ENCODE results near the gene RDH16.
"Not testable (repeated sequence)": the region's sequence is repeated elsewhere in the genome, so short reads cannot be mapped to it uniquely, and the experiment has no call there.

The RDH16 gene

DNA sequence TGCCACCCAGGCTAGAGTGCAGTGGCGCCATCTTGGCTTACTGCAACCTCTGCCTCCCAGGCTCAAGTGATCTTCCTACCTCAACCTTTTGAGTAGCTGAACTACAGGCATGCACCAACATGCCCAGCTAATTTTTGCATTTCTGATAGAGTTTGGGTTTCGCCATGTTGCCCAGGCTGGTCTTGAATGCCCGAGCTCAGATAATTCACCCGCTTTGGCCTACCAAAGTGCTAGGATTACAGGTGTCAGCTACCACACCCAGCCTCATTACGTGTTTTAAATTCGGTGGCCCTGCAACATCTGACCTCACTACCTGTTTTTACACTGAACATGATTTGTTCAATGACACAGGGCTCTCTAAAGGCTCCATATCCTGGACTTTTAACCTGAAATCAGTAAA is 22.9 kb upstream of the RDH16 start:
- H3K4me3 ChIP-seq (ENCODE audit: low read length) = no peak overlapping the region
- peak; percentile 46 for DNase-seq (ENCODE audit: low read depth)
- no peak for TF ChIP-seq CTCF (IDR thresholded peaks at IDR 0.05; ENCODE audit: insufficient read depth, low read depth, low read length, missing control alignments)

- H3K4me3 ChIP-seq (ENCODE audit: low read length) = no peak overlapping the region
- DNase-seq (ENCODE audit: low read depth) = peak; percentile 36
- no peak for TF ChIP-seq CTCF (IDR thresholded peaks at IDR 0.05; ENCODE audit: insufficient read depth, low read depth, low read length, missing control alignments)
Observed at GRCh38 chr12:56979628-56980027, 22.2 kb upstream of the RDH16 start.

DNA sequence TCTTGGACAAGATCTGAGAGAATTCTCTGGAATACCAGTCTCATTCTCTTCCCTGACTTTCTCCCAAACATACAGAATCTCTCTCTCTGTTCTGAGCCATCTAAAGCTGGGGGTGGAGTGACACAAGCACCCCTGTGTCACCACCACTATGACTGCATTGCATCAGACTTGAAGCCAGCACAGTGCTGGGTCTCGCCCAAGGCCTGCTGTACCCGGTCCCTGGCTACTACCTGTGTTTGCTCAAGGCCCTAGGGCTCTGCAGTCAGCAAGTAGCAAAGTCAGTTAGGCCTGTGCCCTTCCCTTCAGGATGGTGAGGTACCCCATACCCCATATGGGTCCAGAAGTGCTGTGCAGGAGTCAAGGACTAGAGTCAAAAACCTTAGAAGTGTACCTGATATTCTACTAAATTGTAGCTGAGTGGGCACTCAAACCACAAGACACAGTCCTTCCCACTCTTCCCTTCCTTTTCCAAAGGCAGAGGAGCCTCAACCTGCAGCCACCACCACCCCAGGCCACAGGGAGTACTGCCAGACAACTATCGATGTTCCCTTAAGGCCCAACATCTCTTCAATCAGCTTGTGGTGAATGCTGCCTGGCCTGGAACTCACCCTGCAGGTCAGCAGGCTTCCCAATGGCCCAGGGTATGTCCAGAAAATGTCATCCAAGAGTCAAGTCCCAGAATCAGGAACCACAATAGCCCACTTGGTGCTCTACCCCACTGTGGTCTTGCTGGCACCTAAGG is 21.2 kb upstream of the RDH16 start:
- TF ChIP-seq CTCF (IDR thresholded peaks at IDR 0.05; ENCODE audit: insufficient read depth, low read depth, low read length, missing control alignments) = no peak
- no peak overlapping the region for H3K4me3 ChIP-seq (ENCODE audit: low read length)
- no peak for DNase-seq (ENCODE audit: low read depth)

DNA sequence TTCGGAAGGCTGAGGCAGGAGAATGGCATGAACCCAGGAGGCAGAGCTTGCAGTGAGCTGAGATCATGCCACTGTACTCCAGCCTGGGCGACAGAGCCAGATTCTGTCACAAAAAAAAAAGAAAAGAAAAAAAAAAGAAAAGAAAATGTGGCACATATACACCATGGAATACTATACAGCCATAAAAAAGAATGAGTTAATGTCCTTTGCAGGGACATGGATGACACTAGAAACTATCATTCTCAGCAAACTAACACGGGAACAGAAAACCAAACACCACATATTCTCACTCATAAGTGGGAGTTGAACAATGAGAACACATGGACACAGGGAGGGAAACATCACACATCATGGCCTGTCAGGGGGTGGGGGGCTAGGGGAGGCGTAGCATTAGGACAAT is 20.0 kb upstream of the RDH16 start:
- H3K4me3 ChIP-seq (ENCODE audit: low read length); DNase-seq (ENCODE audit: low read depth): not testable (repeated sequence)

- not testable (repeated sequence) for DNase-seq (ENCODE audit: low read depth); H3K4me3 ChIP-seq (ENCODE audit: low read length)
Observed at GRCh38 chr12:56974224-56974623, 16.8 kb upstream of the RDH16 start.

- DNase-seq (ENCODE audit: low read depth); H3K4me3 ChIP-seq (ENCODE audit: low read length): not testable (repeated sequence)
Observed at GRCh38 chr12:56968910-56969309, 11.5 kb upstream of the RDH16 start.

DNA sequence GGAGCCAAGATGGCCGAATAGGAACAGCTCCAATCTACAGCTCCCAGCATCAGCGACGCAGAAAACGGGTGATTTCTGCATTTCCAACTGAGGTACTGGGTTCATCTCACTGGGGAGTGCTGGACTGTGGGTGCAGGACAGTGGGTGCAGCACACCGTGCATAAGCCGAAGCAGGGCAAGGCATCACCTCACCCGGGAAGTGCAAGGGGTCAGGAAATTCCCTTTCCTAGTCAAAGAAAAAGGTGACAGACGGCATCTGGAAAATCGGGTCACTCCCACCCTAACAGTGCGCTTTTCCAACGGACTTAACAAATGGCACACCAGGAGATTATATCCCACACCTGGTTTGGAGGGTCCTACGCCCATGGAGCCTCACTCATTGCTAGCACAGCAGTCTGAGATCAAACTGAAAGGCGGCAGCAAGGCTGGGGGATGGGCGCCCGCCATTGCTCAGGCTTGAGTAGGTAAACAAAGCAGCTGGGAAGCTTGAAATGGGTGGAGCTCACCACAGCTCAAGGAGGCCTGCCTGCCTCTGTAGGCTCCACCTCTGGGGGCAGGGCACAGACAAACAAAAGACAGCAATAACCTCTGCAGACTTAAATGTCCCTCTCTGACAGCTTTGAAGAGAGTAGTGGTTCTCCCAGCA is 8.7 kb upstream of the RDH16 start:
- not testable (repeated sequence) for DNase-seq (ENCODE audit: low read depth); H3K4me3 ChIP-seq (ENCODE audit: low read length)

DNA sequence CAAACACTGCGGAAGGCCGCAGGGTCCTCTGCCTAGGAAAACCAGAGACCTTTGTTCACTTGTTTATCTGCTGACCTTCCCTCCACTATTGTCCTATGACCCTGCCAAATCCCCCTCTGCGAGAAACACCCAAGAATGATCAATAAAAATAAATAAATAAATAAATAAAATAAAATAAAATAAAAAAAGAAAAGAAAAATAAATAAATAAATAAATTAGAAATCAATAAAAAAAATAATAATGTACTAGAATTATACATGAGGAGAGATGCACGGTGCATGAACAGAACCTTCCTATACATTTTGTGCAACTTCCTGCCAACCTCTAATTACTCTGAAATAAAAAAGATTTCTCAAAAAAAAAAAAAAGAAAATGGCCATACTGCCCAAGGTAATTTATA is 7.7 kb upstream of the RDH16 start:
- H3K4me3 ChIP-seq (ENCODE audit: low read length); DNase-seq (ENCODE audit: low read depth): not testable (repeated sequence)

DNA sequence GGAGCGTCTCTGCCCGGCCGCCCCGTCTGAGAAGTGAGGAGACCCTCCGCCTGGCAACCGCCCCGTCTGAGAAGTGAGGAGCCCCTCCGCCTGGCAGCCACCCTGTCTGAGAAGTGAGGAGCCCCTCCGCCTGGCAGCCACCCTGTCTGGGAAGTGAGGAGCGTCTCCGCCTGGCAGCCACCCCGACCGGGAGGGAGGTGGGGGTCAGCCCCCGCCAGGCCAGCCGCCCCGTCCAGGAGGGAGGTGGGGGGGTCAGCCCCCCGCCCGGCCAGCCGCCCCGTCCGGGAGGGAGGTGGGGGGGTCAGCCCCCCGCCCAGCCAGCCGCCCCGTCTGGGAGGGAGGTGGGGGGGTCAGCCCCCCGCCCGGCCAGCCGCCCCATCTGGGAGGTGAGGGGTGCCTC is 6.1 kb upstream of the RDH16 start:
- not testable (repeated sequence) for DNase-seq (ENCODE audit: low read depth); H3K4me3 ChIP-seq (ENCODE audit: low read length)

- not testable (repeated sequence) for DNase-seq (ENCODE audit: low read depth); H3K4me3 ChIP-seq (ENCODE audit: low read length)
Observed at GRCh38 chr12:56962247-56962646, 4.8 kb upstream of the RDH16 start.

DNA sequence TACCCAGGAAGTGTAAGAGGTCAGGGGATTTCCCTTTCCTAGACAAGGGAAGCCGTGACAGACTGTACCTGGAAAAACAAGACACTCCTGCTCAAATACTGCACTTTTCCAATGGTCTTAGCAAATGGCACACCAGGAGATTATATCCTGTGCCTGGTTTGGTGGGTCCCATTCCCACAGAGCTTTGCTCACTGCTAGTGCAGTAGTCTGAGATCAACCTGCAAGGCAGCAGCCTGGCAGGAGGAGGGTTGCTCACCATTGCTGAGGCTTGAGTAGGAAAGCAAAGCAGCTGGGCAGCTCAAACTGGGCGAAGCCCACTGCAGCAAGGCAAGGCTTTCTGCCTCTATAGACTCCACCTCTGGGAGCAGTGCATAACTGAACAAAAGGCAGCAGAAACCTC is 1.0 kb upstream of the RDH16 start:
- H3K4me3 ChIP-seq (ENCODE audit: low read length) = no peak overlapping the region
- TF ChIP-seq CTCF (IDR thresholded peaks at IDR 0.05; ENCODE audit: insufficient read depth, low read depth, low read length, missing control alignments) = no peak
- no peak for DNase-seq (ENCODE audit: low read depth)

All from epithelial cell of esophagus (primary cell).